ENCODE measurements around the gene KCNMA1.

The KCNMA1 gene

DNA sequence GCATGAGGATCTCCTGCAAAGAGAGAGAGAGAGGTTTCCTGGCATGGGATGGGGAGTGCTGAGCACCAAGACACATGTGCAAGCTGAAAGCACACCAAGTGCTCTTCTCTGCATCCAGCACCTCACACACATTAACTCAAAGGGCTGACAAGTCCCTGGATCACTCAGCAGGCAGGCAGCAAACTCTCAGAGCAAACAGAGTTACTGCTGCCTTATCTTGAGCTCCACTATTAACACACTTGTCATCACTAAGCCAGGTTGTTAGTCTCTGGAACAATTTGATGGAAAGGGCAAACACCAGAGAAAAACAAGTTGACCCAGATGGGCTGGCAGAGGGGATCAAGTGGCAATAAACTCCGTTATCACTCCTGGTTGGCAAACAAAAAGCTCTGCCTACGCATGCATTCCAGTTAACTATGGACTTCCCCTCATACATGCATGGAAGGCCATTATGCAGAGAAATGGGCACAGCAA lies 349.9 kb downstream of the KCNMA1 start:
- no peak for DNase-seq

- DNase-seq = no peak
Observed at GRCh38 chr10:77286531-77287508, 350.8 kb downstream of the KCNMA1 start.

GRCh38 chr10:77285529-77286182 lies 352.0 kb downstream of the KCNMA1 start:
- DNase-seq = peak; percentile 11

GRCh38 chr10:77284797-77285196 lies 352.8 kb downstream of the KCNMA1 start:
- DNase-seq = no peak

DNA sequence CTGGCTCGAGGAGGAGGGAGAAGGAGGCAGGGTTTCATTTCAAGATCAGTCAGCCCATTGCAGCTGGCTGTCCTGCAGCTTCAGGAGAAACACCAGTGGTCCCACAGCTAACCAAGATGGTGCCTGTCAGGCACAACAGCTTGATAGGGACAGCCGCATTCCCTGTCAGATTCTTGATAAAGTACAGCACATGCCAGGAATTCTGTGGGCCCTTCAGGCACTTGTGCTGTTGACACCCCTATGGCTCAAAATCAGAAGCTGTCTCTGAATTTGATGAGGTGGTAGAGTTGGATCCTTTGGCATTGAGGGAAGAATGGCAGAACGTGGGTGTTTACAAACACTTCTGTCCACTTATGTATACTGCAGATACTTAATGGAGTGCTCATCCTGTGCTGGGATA lies 354.3 kb downstream of the KCNMA1 start:
- DNase-seq = no peak

- no peak for DNase-seq
Observed at GRCh38 chr10:77282163-77282562, 355.4 kb downstream of the KCNMA1 start.

- DNase-seq = peak; percentile 13
Observed at GRCh38 chr10:77281719-77282118, 355.9 kb downstream of the KCNMA1 start.

DNA sequence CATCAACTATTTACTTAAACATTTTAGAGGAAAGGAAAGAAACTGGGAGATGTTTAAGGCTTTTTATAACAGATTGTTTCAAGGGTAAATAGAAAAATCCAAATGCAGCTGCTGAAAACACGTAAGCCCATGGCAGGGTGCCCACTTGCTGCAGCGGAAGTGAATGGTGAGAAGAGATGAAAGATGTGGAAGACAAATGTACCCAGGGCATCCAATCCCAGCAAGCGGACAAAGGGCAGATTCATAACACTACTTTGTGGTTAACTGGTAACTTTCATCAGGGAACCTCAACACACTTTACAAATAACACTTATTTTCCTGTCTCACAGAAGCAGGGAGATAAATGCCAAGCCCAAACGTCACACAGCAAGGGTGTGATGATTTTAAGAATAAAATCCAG lies 358.4 kb downstream of the KCNMA1 start:
- DNase-seq = no peak

DNA sequence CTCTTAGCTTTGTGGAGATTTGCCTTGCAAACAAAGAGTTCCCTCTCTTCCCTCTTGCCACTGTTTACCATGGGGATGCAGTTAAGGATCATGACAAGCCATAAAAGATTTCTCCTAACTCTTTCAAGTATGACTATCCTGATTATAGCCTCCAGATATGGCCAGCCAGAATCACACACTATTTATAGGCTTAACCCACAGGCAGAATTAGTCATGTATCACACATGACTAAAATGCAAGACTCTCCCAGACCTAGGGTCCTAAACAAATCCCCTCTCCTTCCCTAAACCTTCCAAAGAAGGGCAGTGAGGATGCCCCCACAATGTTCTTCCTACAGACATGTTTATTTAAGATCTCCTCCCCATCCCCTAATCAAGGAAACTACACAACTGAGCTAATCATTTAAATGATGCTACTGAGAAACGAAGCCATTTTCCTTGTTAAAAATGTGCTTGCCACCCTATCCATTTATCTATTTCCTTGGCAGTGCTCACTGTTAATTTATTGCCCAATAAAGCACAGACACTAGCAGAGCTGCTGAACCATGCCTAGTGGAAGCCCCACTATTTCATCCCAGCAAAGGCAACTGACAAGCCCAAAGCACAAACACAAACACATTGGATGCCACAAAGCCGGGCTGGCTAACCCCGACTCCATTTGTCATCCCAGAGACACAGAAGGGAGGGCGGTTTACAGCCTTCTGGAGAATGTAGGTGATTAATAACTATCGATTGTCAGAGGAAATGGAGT lies 363.4 kb downstream of the KCNMA1 start:
- no peak for DNase-seq

DNA sequence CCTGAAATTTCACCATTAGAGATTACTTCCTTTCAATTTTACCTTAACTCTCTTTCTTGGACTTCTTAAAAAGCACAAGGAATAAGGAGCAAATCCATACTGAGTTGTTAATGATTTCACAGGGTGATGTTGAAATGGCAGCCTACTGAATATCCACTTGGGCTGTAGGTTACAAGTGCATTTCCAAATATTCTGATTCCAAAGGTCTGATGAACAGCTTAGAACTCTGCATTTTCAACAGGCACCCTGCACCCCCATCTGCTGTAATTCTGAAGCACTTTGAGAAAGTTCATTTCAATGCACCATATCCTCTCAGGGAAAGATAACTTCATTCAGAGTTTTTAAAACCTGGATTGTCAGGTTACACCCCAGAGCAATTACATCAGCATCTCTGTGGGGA lies 368.4 kb downstream of the KCNMA1 start:
- no peak for DNase-seq

- no peak for DNase-seq
Observed at GRCh38 chr10:77268721-77269120, 368.9 kb downstream of the KCNMA1 start.

DNA sequence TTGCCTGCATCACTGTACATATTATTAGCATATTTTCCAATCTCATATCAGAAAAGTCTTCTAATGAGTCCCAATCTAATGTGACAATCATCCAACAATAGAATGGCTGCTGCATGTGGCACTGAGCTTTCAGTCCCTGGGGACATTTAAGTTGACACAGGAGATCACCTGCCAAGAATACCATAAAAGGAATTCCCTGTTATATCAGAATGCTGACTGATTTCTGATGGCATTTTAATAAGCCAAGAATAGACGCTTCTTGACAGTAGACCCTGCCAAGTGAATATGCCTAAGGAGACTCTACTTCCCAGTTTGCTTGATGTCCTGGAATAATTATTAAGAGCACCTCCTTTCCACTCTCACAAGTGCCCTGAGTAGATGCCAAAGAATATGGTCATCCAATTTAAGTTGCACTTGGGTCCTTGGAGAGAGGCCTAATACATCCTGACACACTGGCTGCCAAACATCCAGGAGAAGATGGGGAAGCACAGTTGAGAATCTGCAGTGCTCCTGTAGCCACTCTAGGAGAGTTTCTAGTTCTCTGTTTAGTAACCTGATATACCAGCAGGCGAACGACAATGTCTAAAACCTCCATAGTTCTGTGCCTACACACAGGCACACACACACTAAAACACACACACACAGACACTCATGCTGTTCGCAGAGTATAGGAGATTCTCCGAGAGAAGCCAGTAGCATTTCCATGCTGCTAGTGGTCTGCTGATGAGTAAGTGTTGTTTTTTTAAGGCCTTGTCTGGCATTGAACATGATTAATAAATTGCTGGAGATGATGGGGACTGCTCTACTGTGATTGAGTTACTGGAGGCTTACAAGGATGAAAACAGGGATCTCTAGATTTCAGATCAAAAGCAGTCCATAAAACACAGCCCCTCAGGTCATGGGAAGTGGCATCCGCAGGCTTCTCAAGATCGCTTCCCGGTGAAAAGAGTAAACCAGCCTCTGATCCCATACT lies 369.6 kb downstream of the KCNMA1 start:
- no peak for DNase-seq

DNA sequence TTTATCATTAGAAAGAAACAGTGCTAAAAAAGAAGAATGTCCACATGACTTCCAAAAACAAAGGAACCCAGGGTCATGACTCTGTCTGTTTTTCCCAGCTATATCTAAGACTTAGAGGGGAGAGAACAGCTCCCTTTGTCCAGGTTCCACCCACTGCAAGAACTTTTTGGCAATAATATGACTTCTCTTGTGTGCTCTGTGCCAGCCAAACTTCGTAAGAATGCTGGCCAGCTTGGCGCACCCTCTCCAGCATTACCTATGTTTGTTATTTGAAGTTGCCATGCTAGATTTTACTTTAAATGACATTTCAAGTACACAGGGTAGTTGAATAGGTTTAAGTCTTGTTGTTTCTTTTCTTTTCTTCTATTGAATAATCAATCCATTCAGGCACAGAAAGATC lies 371.4 kb downstream of the KCNMA1 start:
- DNase-seq = no peak

DNA sequence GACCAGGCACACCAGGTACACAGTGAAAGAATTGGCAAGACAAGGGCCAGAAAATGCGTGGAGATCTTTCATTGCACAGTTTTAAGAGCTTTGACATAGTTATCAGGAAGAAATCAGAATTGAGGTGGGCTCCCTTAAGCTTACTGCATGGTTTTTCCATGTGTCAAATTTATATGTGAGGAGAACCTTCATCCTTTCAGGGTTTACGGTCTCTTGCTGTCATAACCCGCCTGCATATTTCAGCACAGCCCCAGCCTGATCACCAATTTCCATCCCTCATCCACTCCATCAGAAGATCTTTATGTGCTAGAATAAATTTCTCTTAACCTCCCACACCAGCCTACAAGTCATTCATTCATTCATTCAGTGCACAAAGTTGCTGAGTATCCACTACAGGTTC lies 373.1 kb downstream of the KCNMA1 start:
- no peak for DNase-seq

- peak; percentile 78 for DNase-seq
Observed at GRCh38 chr10:77264107-77264506, 373.5 kb downstream of the KCNMA1 start.

GRCh38 chr10:77263700-77264099 lies 373.9 kb downstream of the KCNMA1 start:
- DNase-seq = no peak

DNA sequence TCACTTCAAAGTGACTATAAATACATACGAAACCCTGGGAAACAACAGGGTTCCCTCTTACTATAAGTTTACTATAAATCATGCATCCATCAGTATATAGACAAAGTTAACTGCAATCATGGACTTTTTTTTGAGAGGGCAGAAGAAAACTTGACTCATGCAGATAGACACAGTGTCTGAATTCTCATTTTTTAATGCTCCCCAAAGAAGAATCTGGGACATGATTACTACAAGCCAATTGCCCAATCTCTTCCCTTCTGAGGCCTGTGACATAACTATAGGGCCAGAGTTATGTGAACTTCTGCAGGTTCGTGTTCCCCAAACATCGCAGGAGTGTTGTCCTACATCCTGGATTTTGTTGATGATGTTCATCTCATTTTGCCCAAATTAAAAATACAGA lies 376.5 kb downstream of the KCNMA1 start:
- no peak for DNase-seq

- DNase-seq = no peak
Observed at GRCh38 chr10:77259171-77259874, 378.3 kb downstream of the KCNMA1 start.

DNA sequence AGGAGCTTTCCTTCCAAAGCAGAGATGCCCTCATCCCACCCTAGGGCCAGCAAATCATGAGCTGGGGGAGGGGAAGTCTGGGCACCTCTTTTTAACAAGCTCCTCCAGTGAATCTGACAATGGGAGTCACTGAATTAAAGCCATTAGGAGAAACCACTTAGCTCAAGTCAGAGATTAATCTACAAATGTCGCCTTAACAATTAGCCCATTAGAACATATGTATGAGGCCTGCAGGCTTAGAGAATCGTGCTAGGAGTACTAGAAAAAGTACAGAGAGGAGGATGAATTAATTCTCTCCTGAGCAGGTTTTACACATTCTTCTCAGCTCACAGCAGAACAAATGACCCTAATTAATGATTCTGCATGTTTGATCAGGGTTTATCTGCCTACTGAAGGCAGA lies 381.3 kb downstream of the KCNMA1 start:
- no peak for DNase-seq

GRCh38 chr10:77253556-77254064 lies 384.0 kb downstream of the KCNMA1 start:
- no peak for DNase-seq

- DNase-seq = no peak
Observed at GRCh38 chr10:77253147-77253545, 384.5 kb downstream of the KCNMA1 start.
